Measurements from ENCODE around the gene CD209.
"Not testable (repeated sequence)": the region's sequence is repeated elsewhere in the genome, so short reads cannot be mapped to it uniquely, and the experiment has no call there.

Gene CD209, protein sequence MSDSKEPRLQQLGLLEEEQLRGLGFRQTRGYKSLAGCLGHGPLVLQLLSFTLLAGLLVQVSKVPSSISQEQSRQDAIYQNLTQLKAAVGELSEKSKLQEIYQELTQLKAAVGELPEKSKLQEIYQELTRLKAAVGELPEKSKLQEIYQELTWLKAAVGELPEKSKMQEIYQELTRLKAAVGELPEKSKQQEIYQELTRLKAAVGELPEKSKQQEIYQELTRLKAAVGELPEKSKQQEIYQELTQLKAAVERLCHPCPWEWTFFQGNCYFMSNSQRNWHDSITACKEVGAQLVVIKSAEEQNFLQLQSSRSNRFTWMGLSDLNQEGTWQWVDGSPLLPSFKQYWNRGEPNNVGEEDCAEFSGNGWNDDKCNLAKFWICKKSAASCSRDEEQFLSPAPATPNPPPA

GRCh38 chr19:7746903-7747884 lies at the start of gene CD209:
Gene CD209 (minus strand): TSS chr19:7747534. CDS start chr19:7747511, 23 bp downstream.
- no peak for DNase-seq

- DNase-seq = no peak
Measured at GRCh38 chr19:7795555-7796161, 48.3 kb upstream of the CD209 start.

GRCh38 chr19:7793493-7793892 lies 46.2 kb upstream of the CD209 start:
- DNase-seq = no peak

DNA sequence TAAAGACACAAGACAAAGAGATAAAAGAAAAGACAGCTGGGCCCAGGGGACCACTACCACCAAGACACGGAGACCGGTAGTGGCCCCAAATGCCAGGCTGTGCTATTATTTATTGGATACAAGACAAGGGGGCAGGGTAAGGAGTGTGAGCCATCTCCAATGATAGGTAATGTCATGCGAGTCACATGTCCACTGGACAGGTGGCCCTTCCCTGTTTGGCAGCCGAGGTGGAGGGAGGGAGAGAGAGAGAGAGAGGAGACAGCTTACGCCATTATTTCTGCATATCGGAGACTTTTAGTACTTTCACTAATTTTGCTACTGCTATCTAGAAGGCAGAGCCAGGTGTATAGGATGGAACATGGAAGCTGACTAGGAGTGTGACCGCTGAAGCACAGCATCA lies 45.4 kb upstream of the CD209 start:
- not testable (repeated sequence) for DNase-seq

DNA sequence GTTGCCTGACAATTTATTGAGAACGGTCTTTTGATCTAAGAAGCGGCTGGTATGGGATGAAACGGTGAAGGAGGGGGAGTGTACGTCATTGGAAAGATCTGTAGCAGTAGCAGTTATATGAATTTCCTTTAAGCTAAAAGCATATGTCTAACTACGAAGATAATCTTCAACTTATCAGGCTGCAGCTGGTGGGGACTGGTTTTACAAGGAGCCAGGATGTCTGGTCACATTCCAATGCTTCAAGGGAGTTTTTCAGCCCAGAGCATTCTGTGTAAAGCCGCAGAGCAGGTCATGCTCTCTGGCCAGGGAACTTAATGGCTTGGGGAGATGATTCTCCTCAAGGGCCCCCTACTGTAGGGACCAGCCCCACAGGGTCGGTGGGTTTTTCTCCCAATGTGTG lies 44.9 kb upstream of the CD209 start:
- DNase-seq = no peak

- no peak for DNase-seq
Measured at GRCh38 chr19:7790416-7790815, 43.1 kb upstream of the CD209 start.

DNA sequence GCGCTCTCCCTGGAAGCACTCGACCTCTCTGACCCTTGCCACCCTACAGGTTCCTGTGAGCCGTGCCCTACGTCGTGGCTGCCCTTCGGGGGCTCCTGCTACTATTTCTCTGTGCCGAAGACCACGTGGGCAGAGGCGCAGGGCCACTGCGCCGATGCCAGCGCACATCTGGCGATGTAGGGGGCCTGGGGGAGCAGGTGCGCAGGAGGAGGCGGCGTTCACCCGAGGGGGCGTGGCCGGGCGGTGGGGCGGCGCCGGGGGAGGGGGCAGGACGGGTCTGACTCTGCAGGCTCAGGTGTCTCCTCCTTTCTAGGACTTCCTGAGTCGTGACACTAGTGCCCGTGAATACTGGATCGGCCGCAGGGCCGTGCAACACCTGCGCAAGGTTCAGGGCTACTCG lies 42.1 kb upstream of the CD209 start:
- peak; percentile 35 for DNase-seq

- DNase-seq = no peak
Measured at GRCh38 chr19:7788933-7789323, 41.6 kb upstream of the CD209 start.

DNA sequence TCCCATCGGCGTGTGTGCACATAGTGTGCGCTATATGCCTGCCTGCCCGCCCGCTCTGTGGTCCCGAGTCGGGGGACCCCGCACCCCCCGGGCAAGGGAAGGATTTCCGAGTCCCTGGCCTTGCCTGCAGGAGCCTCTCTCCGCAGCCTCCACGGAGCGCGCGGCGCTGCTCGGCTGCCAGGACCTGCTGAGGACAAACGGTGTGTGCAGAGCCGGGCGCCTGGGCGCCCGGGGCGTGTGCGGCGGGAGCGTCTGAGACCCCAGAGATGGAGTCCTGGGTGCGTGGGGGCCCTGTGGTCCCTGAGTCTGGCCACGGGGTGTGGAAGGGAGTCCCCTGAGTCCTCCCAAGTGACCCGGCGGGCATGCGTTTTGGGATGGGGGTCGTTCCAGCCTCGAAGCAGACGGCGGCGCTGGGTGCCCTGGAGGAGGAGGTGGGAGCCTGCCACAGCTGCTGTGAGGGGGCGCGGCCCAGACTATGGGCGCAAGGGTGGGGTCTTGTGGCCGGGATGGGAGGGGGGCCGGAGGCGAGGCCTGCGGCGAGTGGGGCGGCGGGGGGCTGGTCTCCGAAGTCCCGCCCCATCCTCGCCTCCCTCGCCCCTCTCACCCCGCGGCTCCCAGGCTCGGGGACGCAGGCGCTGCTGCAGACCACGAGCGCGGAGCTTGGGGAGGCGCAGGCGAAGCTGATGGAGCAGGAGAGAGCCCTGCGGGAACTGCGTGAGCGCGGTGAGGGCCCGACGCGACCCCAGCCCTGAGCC lies 41.0 kb upstream of the CD209 start:
- DNase-seq = no peak

DNA sequence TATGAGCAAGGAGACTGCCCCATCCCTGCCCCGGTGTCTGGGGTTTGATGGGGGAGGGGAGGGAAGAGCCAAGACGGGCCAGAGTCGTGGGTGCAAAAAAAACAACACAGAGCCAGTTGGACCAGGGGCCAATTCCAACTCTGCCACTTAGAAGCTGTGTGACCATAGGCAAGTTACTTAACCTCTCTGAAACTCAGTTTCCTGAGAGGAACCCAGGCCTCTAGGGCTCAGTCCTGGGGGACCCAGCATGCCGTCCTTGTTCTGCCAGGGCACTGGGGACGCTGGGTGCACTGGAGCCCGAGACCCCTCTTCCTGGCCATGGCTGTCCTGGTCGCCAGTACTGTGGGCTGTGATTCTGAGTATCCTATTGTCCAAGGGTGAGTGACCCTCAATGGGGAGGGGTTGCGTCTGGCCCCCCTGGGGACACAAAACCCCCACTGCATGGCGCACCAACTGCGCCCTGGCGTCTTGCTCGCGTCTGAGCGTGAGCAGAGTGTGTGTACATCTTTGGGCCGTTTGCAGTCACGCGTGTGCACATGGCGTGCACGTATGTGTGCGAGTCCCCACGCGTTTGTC lies 40.4 kb upstream of the CD209 start:
- no peak for DNase-seq

DNA sequence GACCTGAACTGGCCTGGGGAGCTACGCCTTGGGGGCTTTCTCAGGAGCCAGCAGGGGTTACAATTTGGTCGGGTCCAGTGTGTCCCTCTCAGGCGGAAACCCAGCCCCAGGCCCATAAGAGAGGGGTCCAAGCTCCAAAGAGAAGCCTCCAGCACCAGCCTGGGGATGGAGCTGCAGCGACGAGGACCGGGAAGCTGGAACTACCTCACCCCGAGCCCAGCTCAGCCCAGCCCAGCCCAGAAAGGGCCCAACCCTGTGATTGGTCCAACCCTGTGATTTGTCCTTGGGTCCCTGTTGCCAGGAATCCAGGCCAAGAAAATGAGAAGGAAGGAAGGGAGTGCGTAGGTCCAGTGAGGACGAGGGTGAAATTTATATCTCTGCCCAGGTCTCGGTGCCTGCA lies 39.8 kb upstream of the CD209 start:
- DNase-seq = no peak

- no peak for DNase-seq
Measured at GRCh38 chr19:7784856-7785255, 37.5 kb upstream of the CD209 start.

GRCh38 chr19:7783991-7784423 lies 36.7 kb upstream of the CD209 start:
- no peak for DNase-seq

GRCh38 chr19:7781157-7781556 lies 33.8 kb upstream of the CD209 start:
- no peak for DNase-seq

- DNase-seq = no peak
Measured at GRCh38 chr19:7779631-7780486, 32.5 kb upstream of the CD209 start.

GRCh38 chr19:7778081-7778480 lies 30.7 kb upstream of the CD209 start:
- DNase-seq = no peak

DNA sequence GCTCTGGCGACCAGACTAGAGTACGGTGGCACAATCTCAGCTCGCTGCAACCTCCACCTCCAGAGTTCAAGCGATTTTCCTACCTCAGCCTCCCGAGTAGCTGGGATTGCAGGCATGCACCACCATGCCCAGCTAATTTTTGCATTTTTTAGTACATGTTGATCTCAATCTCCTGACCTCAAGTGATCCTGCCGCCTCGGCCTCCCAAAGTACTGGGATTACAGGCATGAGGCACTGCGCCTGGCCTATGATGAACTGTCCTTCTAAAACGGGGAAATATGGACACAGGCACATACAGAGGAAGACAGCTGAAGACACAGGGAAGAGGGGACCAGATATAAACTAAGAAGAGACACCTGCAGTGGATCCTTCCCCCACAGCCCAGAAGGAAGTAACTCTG lies 28.4 kb upstream of the CD209 start:
- no peak for DNase-seq

DNA sequence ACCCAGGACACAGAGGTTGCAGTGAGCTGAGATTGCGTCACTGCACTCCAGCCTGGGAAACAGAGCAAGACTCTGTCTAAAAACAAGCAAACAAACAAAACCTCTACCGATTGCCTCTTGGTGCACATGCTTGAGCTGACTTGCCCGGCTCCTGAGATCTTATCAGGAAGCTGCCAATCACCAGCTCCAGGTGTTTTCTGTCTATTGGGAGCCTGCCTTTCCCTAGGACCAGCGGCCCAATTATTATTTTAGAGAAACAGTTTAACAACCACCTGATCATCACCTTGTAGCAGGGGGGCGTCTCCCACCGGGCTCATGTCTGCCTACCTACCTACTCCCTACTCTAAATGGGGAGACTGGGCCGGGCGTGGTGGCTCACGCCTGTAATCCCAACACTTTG lies 26.5 kb upstream of the CD209 start:
- DNase-seq = no peak

DNA sequence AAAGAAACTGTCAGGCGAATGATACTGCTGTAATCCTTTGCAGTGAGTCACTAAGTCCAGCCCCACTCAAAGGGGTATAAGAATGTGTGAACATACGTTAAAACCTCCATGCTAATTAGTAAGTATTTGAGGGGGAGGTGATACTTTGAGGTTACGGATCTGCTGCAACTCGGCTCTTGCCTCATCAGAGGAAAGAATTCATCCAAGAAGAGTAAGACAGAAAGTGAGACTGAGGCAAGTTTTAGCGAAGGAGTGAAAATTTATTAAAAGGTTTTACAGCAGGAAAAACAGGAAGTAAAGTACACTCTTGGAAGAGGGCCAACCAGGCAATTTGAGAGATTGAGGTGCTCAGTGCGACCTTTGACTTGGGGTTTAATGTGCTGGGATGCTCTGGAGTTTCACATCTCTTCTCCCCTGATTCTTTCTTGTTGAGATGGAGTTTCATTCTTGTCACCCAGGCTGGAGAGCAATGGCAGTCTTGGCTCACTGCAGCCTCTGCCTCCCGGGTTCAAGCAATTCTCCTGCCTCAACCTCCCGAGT lies 25.5 kb upstream of the CD209 start:
- no peak for DNase-seq

- DNase-seq = no peak
Measured at GRCh38 chr19:7771072-7771471, 23.7 kb upstream of the CD209 start.

- no peak for DNase-seq
Measured at GRCh38 chr19:7769171-7769570, 21.8 kb upstream of the CD209 start.
